SK-N-SH treated with all-trans-retinoic acid at 6 μM for 48 hours (cell line): ENCODE results near the gene KTI12.

Experiments
- ATAC-seq: fragments of 200-7000 bp; cut with Tn5 transposase; 3 replicates; pipeline ENCODE4 v1.9.1; 2020; ENCODE audit warnings: mild to moderate bottlenecking, moderate library complexity
- ARNTL ChIP-seq: fragments of 450-650 bp; formaldehyde crosslinking; IDR thresholded peaks from 2 replicates; pipeline ENCODE4 v1.5.0; 2020; ENCODE audit warnings: low read depth, mild to moderate bottlenecking, moderate library complexity, borderline replicate concordance
- BACH2 ChIP-seq: fragments of 250-450 bp; sonication (Bioruptor Pico); IDR thresholded peaks from 2 replicates; pipeline ENCODE4 v1.9.0; 2021; ENCODE audit warnings: mild to moderate bottlenecking, borderline replicate concordance
- CSDC2 ChIP-seq: fragments of 250-450 bp; sonication (Bioruptor Pico); IDR thresholded peaks from 2 replicates; pipeline ENCODE4 v1.5.0; 2020; ENCODE audit warnings: mild to moderate bottlenecking, moderate library complexity
- GLIS3 ChIP-seq: fragments of 250-450 bp; sonication (Bioruptor Pico); IDR thresholded peaks from 2 replicates; pipeline ENCODE4 v1.5.0; 2020; ENCODE audit warnings: mild to moderate bottlenecking, moderate library complexity
- ISL1 ChIP-seq: fragments of 250-450 bp; sonication (Bioruptor Pico); IDR thresholded peaks from 2 replicates; pipeline ENCODE4 v2.1.2; 2022; ENCODE audit warnings: mild to moderate bottlenecking, moderate library complexity
- OSR1 ChIP-seq: fragments of 250-450 bp; sonication (Bioruptor Pico); IDR thresholded peaks from 2 replicates; pipeline ENCODE4 v1.8.0; 2022; ENCODE audit warnings: moderate library complexity, mild to moderate bottlenecking, inconsistent platforms
- PATZ1 ChIP-seq: fragments of 250-450 bp; sonication (Bioruptor Pico); IDR thresholded peaks from 2 replicates; pipeline ENCODE4 v1.8.0; 2020; ENCODE audit warnings: mild to moderate bottlenecking, moderate library complexity, borderline replicate concordance
- POU6F1 ChIP-seq: fragments of 250-450 bp; sonication (Bioruptor Pico); IDR thresholded peaks from 2 replicates; pipeline ENCODE4 v1.8.0; 2021; ENCODE audit warnings: low read depth, mild to moderate bottlenecking, moderate library complexity, borderline replicate concordance
- PPARA ChIP-seq: fragments of 250-450 bp; sonication (Bioruptor Pico); IDR thresholded peaks from 2 replicates; pipeline ENCODE4 v1.5.0; 2020; ENCODE audit warnings: mild to moderate bottlenecking, borderline replicate concordance
- RARB ChIP-seq: fragments of 250-450 bp; sonication (Bioruptor Pico); IDR thresholded peaks from 2 replicates; pipeline ENCODE4 v1.8.0; 2021; ENCODE audit warnings: mild to moderate bottlenecking, moderate library complexity
- SNAI2 ChIP-seq: fragments of 250-450 bp; sonication (Bioruptor Pico); IDR thresholded peaks from 2 replicates; pipeline ENCODE4 v1.5.0; 2020; ENCODE audit warnings: mild to moderate bottlenecking, moderate library complexity
- ZC3H10 ChIP-seq: fragments of 250-450 bp; sonication (Bioruptor Pico); IDR thresholded peaks from 2 replicates; pipeline ENCODE4 v1.5.1; 2021; ENCODE audit warnings: mild to moderate bottlenecking, moderate library complexity
- ZFP3 ChIP-seq: fragments of 250-450 bp; sonication (Bioruptor Pico); IDR thresholded peaks from 2 replicates; pipeline ENCODE4 v1.5.0; 2020; ENCODE audit warnings: mild to moderate bottlenecking, moderate library complexity
- ZFP30 ChIP-seq: fragments of 450-650 bp; formaldehyde crosslinking; IDR thresholded peaks from 2 replicates; pipeline ENCODE4 v1.5.0; 2022; ENCODE audit warnings: mild to moderate bottlenecking, moderate library complexity
- ZNF565 ChIP-seq: fragments of 450-650 bp; formaldehyde crosslinking; conservative IDR thresholded peaks from 2 replicates; pipeline ENCODE4 v1.5.0; 2020; ENCODE audit warnings: low read depth, mild to moderate bottlenecking, moderate library complexity
- ZNF70 ChIP-seq: fragments of 450-650 bp; formaldehyde crosslinking; IDR thresholded peaks from 2 replicates; pipeline ENCODE4 v1.5.0; 2020; ENCODE audit warnings: mild to moderate bottlenecking, moderate library complexity
- TF ChIP-seq, protein P1 (sequence below): fragments of 250-450 bp; sonication (Bioruptor Pico); IDR thresholded peaks from 2 replicates; pipeline ENCODE4 v1.5.1; 2020; ENCODE audit warnings: low read depth, mild to moderate bottlenecking, moderate library complexity

The KTI12 gene

DNA sequence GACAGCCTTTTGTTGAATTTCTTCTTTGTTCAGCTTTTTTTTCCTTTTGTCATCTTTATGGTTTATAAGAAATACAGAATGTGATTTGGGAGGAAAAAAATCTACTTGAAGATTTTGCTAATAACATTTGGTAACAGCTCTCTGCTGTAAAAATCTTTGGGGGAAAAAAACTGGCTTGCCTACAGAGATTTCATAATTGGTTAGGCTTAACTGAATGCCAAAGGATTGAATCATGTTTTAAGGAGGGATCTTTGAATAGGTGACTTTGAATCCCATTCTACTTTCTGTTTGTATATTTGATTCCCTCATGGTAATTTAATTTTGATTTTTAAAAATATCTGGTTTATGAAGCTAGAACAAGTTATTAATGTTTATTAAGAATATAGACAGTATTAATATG lies 25.7 kb upstream of the KTI12 start:
- ATAC-seq: no peak
- TF ChIP-seq PATZ1: no peak
- TF ChIP-seq ZFP3 (CRISPR knock-in tag): no peak
- 0 out of 2 replicates have a peak, but pooled peaks have one; percentile 10 for TF ChIP-seq ISL1 (CRISPR knock-in tag)
- no peak for TF ChIP-seq ZNF565 (CRISPR knock-in tag)
- TF ChIP-seq ZC3H10 (CRISPR knock-in tag): no peak
- TF ChIP-seq GLIS3 (CRISPR knock-in tag): no peak

DNA sequence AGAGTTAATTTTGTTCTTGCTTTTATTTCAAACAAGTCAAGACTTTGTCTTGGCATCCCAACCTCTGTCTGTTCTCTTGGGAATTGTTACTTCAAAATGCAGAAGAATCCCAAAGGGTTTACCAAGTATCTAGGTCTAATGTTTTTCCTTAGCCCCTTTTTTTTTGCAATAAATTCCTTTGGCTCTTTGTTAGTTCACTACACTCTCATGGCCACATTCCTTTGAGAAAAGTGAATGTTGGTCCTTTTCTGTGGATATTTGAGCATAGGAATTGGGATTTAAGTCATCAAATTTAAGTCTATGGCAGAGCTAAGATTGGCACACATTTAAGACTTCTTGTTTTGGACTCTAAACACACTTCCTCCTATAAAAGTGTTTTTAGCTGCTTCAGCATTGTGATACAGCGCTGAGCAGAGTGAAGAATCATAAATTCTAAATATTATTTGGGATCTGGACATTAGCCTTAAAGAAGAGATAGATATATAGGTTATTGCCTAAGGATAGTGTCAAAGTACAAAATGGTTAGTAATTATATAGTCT lies 24.3 kb upstream of the KTI12 start:
- TF ChIP-seq ZFP30 (CRISPR knock-in tag): no peak
- no peak for TF ChIP-seq ZC3H10 (CRISPR knock-in tag)
- no peak for TF ChIP-seq SNAI2 (CRISPR knock-in tag)
- no peak for ATAC-seq

DNA sequence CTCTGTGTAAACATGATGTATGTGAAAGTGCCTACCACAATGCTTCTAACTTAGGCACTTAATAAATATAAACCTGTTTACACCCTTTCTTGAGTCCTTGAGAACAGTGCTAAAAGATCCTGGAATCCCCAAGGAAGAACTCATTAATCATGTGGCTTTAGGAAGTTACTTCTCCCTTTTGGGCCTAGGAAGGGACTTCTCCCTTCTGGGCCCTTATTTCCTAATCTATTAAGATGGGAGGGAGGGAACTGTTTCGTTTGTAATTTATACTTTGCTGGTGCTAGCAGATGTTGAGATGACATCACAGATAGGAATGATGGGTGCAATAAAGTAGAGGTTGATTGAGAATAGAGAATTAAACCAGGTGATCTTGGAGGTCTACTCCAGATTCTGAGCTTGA lies 23.6 kb upstream of the KTI12 start:
- ATAC-seq: no peak
- TF ChIP-seq RARB (CRISPR knock-in tag) (no peak), ARNTL (CRISPR knock-in tag) (no peak)
- TF ChIP-seq, all 23 proteins: peak for 0

GRCh38 chr1:52056937-52057231 lies 23.3 kb upstream of the KTI12 start:
- TF ChIP-seq ZFP3 (CRISPR knock-in tag) (no peak), ZNF565 (CRISPR knock-in tag) (no peak), POU6F1 (CRISPR knock-in tag) (no peak), PATZ1 (no peak), SNAI2 (CRISPR knock-in tag) (no peak), BACH2 (no peak), ISL1 (CRISPR knock-in tag) (no peak), CSDC2 (no peak)
- TF ChIP-seq, protein P1, sequence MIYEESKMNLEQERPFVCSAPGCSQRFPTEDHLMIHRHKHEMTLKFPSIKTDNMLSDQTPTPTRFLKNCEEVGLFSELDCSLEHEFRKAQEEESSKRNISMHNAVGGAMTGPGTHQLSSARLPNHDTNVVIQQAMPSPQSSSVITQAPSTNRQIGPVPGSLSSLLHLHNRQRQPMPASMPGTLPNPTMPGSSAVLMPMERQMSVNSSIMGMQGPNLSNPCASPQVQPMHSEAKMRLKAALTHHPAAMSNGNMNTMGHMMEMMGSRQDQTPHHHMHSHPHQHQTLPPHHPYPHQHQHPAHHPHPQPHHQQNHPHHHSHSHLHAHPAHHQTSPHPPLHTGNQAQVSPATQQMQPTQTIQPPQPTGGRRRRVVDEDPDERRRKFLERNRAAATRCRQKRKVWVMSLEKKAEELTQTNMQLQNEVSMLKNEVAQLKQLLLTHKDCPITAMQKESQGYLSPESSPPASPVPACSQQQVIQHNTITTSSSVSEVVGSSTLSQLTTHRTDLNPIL: no peak
- no peak for ATAC-seq

DNA sequence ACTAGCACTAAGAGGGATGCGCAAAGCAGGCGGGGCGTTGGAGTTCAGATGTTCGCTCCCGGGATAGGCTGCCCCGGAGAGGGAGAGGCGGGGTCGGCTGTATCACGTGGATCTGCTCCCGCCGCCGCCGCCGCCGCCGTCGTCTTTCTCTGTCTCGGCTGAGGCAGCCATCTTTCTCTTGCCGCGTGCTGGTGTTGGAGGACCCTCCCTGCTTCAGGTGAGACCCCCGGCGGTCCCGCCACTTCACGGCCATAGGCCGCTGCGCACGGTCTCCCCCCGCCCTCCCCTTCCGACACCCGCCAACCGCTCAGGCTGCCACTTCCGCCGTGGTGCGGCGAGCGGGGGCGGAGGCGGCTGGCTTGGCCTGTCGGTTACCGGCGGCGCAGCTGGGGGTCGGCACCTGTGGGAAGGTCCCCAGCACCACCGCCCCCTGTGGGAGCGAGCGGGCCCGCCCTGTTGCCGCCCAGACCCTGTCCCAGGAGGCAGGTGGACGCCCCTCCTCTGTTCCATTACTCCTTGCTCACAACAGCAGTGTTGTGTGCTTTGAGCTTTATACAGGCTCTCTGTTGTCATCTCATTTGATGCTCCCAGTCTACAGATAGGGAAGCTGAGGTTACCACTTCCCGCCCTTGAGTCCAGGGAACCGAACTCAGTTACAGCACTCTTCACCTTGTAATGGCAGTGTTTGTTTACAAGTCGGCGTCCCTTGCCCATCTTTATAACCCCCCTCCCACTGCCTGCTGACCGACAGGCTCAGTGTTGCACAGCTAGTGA lies 22.7 kb upstream of the KTI12 start, which contains the start of gene BTF3L4:
Gene BTF3L4, plus strand, starts transcription at position 133 of the 774 bp plus-strand sequence. CDS start 3,553 bp downstream, outside the sequence.
- peak; percentile 95 for ATAC-seq
- TF ChIP-seq PPARA (CRISPR knock-in tag): no peak
- TF ChIP-seq ZNF70 (CRISPR knock-in tag): no peak
- TF ChIP-seq OSR1 (CRISPR knock-in tag): no peak
- TF ChIP-seq, all 23 proteins: peak for 0

GRCh38 chr1:52055866-52056162 lies 22.2 kb upstream of the KTI12 start:
- no peak for ATAC-seq
- TF ChIP-seq SNAI2 (CRISPR knock-in tag): peak; percentile 97; the same call in 1 of the 2 replicates
- TF ChIP-seq, protein P1: no peak
